Measurements from ENCODE around the gene MEGF11. TPM values are rescaled to one million over a fixed set of nuclear protein-coding genes. Genes with fewer than 3 reads are reported as not detected.
A peak's percentile ranks its signal among the peaks of the same experiment; 100 is the strongest.
"Not testable (repeated sequence)": the region's sequence is repeated elsewhere in the genome, so short reads cannot be mapped to it uniquely, and the experiment has no call there.

The MEGF11 gene
- total RNA-seq, 2 experiments from 2014 or later: 0.05 TPM; not detected in 1

DNA sequence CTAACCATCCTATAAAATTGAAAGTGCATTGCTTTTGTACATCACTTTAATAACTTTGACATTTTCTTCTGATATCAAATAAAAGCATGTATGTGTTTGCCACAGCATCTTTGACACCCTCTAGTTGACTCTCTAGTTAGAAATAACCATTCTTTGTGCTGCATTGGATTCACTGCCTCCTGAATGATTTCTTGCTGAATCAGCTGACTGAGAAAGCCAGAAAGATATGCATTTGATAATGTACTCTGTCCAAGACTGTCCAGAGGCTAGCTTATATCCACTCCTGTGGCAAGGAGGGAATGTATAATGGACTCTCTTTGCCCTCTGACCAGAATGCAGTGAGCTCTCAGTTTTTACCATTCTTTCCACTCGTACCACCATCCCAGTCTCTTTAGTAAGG is 378.1 kb downstream of the MEGF11 start:
- peaks cover 39% of the 10 kb centered on the region for H3K4me1 Mint-ChIP-seq (ENCODE audit: low read depth)
- no peak overlapping the region for H3K4me3 Mint-ChIP-seq
- H3K27ac Mint-ChIP-seq: no peak overlapping the region
- intact Hi-C loops (cut with micrococcal nuclease): no loop called here
- DNase-seq: no peak
- no peaks in the 10 kb centered on the region for H3K9me3 Mint-ChIP-seq
- CTCF ChIA-PET: interaction anchor here (1.2 kb wide), 1 partner anchor 13 kb away, joined by 4 read pairs; no protein-coding TSS in a partner anchor
- H3K27me3 Mint-ChIP-seq (ENCODE audit: low read depth): no peaks in the 10 kb centered on the region
- peaks cover 17% of the 10 kb centered on the region for H3K36me3 Mint-ChIP-seq (ENCODE audit: low read depth)

DNA sequence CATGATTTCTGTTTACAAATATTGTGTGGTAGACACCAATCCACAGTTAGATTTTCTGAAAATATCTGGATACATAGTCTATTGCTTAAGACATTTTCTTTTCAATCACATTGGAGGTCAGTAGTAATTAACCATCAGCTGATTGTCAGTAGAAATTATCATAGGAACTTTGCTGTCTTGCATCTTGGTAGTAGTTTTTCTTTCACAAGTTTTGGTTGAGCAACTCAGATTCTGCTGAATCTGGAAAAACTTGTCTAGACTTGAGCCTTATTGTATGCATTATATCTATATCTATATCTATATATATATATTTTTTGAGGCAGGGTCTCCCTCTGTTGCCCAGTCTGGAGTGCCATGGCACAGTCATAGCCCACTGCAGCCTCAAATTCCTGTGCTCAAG is 380.3 kb downstream of the MEGF11 start:
- Mint-ChIP-seq H3K27me3 (ENCODE audit: low read depth) (peaks cover 4% of the 10 kb centered on the region), H3K36me3 (ENCODE audit: low read depth) (peaks cover 18% of the 10 kb centered on the region), H3K9me3 (no peaks in the 10 kb centered on the region), H3K4me1 (ENCODE audit: low read depth) (peaks cover 45% of the 10 kb centered on the region), H3K27ac (no peak overlapping the region), H3K4me3 (no peak overlapping the region)
- CTCF ChIA-PET: no interaction called here
- DNase-seq: no peak
- intact Hi-C loops (cut with micrococcal nuclease): no loop called here

DNA sequence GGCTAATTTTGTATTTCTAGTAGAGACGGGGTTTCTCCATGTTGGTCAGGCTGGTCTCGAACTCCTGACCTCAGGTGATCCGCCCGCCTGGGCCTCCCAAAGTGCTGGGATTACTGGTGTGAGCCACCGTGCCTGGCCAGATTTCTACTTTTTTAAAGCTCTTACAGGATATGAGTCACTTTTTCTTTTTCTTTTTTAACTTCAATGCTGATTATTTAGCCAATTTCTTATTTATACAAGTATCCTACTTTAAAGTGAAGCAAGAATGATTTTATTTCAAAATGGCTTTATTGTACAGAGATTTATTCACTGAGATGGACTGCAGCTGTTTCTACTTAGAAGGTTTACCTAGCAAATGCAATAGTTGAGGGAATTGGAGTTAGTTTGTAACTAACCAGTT is 381.0 kb downstream of the MEGF11 start:
- DNase-seq; CTCF ChIA-PET; H3K9me3 Mint-ChIP-seq; H3K27ac Mint-ChIP-seq; H3K4me3 Mint-ChIP-seq; H3K27me3 Mint-ChIP-seq (ENCODE audit: low read depth); intact Hi-C loops (cut with micrococcal nuclease): not testable (repeated sequence)
- Mint-ChIP-seq H3K36me3 (ENCODE audit: low read depth) (peaks cover 12% of the 10 kb centered on the region), H3K4me1 (ENCODE audit: low read depth) (peaks cover 39% of the 10 kb centered on the region)

DNA sequence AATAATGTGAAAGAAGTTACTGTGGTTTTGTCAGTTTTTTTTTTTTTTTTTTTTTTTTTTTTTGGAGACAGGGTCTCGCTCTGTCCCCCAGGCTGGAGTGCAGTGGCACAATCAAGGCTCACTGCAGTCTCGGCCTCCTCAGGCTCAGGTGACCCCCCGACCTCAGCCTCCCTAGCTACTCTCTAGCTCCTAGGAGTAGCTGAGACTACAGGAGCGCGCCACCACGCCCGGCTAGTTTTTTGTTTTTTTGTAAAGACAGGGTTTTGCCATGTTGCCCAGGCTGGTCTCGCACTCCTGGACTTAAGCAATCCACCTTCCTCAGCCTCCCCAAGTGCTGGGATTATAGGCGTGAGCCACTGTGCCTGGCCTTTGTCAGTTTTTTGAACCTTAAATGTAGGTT is 381.7 kb downstream of the MEGF11 start:
- CTCF ChIA-PET; H3K27ac Mint-ChIP-seq; H3K4me3 Mint-ChIP-seq; H3K9me3 Mint-ChIP-seq; H3K36me3 Mint-ChIP-seq (ENCODE audit: low read depth); H3K27me3 Mint-ChIP-seq (ENCODE audit: low read depth); DNase-seq: not testable (repeated sequence)
- intact Hi-C loops (cut with micrococcal nuclease): loop anchor here (1.0 to 2.0 kb wide), 2 partner anchors 15 to 45 kb away; no protein-coding TSS in a partner anchor
- H3K4me1 Mint-ChIP-seq (ENCODE audit: low read depth): peaks cover 36% of the 10 kb centered on the region

DNA sequence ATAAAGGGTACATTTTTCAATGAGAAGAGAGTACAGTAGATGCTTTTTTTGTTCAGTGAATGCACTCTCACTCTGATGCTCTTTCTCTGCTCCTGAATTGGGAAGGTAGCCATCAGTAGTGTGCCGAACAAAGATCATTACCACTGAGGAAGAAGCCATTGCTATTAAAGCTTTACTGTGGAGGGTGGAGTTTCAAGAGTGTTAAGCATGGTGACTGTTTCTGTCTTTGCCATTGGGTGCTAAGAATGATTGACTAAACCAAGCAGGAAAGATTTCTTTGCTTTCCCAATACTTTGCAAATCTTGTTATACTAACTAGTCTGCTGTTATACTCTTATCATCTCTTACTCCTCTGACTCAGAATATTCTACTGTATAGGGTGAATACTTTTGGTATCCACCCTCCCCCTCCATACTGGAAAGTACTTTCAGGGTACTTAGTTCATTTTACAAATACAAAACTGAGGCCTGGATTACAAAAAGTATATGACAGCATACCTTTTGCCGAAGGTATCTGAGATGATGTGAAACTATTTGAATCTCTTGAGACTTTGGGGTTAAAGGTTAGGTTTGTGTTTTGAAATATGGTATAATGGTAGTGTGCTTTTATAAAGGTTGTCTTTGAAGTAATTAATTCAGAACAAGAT is 382.5 kb downstream of the MEGF11 start:
- H3K4me3 Mint-ChIP-seq: peak overlapping the region; percentile 99
- intact Hi-C loops (cut with micrococcal nuclease): loop anchor here (1.0 to 2.0 kb wide), 2 partner anchors 16 to 46 kb away; no protein-coding TSS in a partner anchor
- peak overlapping the region; percentile 95 for H3K27ac Mint-ChIP-seq

DNA sequence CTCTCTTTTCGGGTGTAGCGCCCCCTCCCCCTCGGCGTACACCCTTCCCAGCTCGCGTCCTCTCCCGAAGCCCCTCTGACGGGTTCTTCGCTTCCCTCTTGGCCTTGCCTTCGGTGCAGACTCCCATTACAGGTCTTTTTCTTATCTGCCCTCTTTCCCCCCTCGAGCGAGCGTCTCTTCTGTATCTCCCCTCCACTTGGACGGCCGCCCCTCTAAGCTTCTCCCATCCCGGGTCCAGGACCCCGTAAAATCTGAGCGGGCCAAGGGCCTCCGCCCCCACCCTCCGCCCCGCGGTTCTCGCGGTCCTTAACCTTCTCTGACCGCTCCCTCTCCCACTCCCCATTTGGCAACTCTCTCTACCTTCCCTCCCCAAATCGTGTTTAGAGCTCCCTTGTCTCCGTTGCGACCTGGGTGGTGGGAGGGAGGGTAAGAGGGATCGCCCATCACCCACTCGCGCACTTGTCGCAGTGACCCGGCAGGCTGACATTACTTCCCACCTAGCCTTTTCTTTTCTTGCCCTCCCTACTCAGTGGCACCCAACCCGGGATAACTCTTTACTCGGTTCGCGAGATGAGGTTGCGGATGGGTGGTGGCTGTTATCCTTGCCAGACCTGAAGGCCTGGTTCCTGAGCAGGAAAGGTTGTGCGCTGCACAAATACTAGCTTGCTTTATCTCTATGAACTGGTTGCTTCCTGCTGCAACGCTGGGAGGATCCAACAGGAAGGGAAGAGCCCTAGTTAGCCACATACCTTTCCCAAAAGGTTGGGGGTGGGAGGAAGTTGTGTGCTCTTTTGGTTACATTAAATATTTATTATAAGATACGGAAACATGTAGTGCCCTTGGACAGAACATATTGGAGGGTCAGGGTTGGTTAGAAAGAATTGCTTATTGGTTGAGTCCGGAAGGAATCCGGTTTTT is 383.3 kb downstream of the MEGF11 start:
- intact Hi-C loops (cut with micrococcal nuclease): loop anchor here (1.0 to 5.0 kb wide), 6 partner anchors 37 to 422 kb away; partner anchors contain the start of genes DENND4A, DIS3L, DPP8 and INTS14
- peak overlapping the region; percentile 99 for H3K4me3 Mint-ChIP-seq
- H3K36me3 Mint-ChIP-seq (ENCODE audit: low read depth): peaks cover 10% of the 10 kb centered on the region
- H3K9me3 Mint-ChIP-seq: no peaks in the 10 kb centered on the region
- peak overlapping the region; percentile 95 for H3K27ac Mint-ChIP-seq
- peak; percentile 38 for DNase-seq
- CTCF ChIA-PET: interaction anchor here (1.0 to 2.4 kb wide), 5 partner anchors 11 to 112 kb away, joined by 3 to 12 read pairs (median 5); no protein-coding TSS in a partner anchor
- H3K27me3 Mint-ChIP-seq (ENCODE audit: low read depth): peaks cover 4% of the 10 kb centered on the region
- H3K4me1 Mint-ChIP-seq (ENCODE audit: low read depth): peaks cover 28% of the 10 kb centered on the region

More for the DNA sequence above, 382.5 kb downstream of the MEGF11 start:
- CTCF ChIA-PET: interaction anchor here (2.4 kb wide), 1 partner anchor 10 kb away, joined by 12 read pairs; no protein-coding TSS in a partner anchor
- Mint-ChIP-seq H3K4me1 (ENCODE audit: low read depth) (peaks cover 33% of the 10 kb centered on the region), H3K9me3 (no peaks in the 10 kb centered on the region), H3K27me3 (ENCODE audit: low read depth) (peaks cover 4% of the 10 kb centered on the region), H3K36me3 (ENCODE audit: low read depth) (peaks cover 10% of the 10 kb centered on the region)
- no peak for DNase-seq

DNA sequence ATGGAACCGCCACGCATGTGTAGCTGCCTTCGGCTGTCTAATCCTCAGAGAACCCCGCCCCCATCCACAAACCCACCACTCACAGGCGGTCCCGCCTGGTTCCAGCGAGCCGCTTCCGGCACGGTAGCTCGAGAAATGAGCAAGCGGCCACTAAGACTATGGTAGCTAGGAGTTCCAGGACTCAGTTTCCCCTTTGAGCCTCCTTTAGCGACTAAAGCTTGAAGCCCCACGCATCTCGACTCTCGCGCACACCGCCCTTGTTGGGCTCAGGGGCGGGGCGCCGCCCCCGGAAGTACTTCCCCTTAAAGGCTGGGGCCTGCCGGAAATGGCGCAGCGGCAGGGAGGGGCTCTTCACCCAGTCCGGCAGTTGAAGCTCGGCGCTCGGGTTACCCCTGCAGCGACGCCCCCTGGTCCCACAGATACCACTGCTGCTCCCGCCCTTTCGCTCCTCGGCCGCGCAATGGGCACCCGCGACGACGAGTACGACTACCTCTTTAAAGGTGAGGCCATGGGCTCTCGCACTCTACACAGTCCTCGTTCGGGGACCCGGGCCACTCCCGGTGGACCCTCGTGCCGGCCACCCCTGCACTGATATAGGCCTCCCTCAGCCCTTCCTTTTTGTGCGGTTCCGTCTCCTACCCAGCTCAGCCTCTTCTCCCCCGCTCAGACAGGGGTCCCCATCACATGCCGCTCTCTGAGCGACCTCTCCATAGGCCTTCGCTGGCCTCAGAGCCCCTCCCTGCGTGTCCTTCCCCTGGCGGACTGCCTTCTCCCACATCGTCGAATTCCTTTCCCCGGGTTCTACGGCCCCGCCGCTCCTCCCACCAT is 384.2 kb downstream of the MEGF11 start, which contains the start of gene RAB11A:
RAB11A (plus strand) TSS at position 366 of the 828 bp plus-strand sequence; CDS start at position 461, 95 bp downstream.
- peak; percentile 95 for DNase-seq
- Mint-ChIP-seq H3K9me3 (no peaks in the 10 kb centered on the region), H3K4me1 (ENCODE audit: low read depth) (peaks cover 26% of the 10 kb centered on the region), H3K27ac (peak within 1 kb of the TSS; percentile 95), H3K27me3 (ENCODE audit: low read depth) (peaks cover 4% of the 10 kb centered on the region), H3K36me3 (ENCODE audit: low read depth) (peaks cover 8% of the 10 kb centered on the region), H3K4me3 (peak within 1 kb of the TSS; percentile 99)
- intact Hi-C loops (cut with micrococcal nuclease): loop anchor here (1.0 to 5.0 kb wide), 5 partner anchors 37 to 423 kb away; partner anchors contain the start of genes DENND4A, DIS3L, DPP8 and INTS14
- CTCF ChIA-PET: interaction anchor here (0.6 to 2.4 kb wide), 10 partner anchors 12 to 231 kb away, joined by 3 to 12 read pairs (median 4); no protein-coding TSS in a partner anchor

DNA sequence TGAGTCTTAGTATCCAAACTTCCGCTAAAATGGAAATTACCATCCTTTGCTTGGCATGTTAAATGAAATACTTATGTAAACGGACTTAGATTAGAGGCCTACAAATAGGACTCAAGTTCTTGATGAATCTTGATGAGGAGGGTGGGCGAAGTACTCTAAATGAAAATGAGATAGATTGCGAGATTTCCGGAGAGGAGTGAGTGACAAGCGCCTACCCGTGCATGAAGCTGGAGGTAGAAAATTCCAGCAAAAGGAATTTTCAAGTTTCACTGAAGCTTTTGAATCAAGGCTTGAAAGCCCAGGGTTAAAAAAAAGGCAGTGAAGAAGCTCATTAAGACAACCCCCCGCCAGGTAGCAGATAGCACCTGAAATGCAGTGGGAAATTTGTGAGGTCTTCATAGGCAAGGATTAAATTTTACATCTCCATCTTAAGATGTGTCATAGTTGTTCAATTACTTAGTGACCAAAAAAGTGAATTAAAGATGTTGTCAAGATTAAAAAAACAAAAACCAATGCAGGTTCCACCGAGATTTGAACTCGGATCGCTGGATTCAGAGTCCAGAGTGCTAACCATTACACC is 384.9 kb downstream of the MEGF11 start:
- peaks cover 4% of the 10 kb centered on the region for H3K27me3 Mint-ChIP-seq (ENCODE audit: low read depth)
- H3K4me3 Mint-ChIP-seq: peak overlapping the region; percentile 99
- peak overlapping the region; percentile 95 for H3K27ac Mint-ChIP-seq
- no peak for DNase-seq
- intact Hi-C loops (cut with micrococcal nuclease): loop anchor here (1.0 to 5.0 kb wide), 5 partner anchors 36 to 424 kb away; partner anchors contain the start of genes DENND4A, DIS3L, DPP8 and INTS14
- CTCF ChIA-PET: interaction anchor here (0.6 to 2.4 kb wide), 10 partner anchors 12 to 313 kb away, joined by 3 to 12 read pairs (median 4); no protein-coding TSS in a partner anchor
- peaks cover 8% of the 10 kb centered on the region for H3K36me3 Mint-ChIP-seq (ENCODE audit: low read depth)
- H3K4me1 Mint-ChIP-seq (ENCODE audit: low read depth): peaks cover 26% of the 10 kb centered on the region
- no peaks in the 10 kb centered on the region for H3K9me3 Mint-ChIP-seq

DNA sequence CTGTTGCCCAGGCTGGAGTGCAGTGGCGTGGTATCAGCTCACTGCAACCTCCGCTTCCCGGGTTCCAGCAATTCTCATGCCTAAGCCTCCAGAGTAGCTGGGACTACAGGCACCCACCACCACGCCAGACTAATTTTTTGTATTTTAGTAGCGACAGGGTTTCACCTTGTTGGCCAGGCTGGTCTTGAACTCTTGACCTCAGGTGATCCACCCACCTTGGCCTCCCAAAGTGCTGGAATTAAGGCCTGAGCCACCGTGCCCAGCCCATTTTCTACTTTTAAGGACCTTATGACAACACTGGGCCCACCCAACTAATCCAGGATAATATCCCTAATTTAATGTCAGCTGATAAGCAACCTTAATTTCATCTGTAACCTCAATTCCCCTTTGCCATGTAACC is 385.6 kb downstream of the MEGF11 start:
- not testable (repeated sequence) for H3K9me3 Mint-ChIP-seq; H3K36me3 Mint-ChIP-seq (ENCODE audit: low read depth); H3K4me3 Mint-ChIP-seq; DNase-seq; H3K27ac Mint-ChIP-seq; H3K27me3 Mint-ChIP-seq (ENCODE audit: low read depth)
- H3K4me1 Mint-ChIP-seq (ENCODE audit: low read depth): peaks cover 23% of the 10 kb centered on the region
- intact Hi-C loops (cut with micrococcal nuclease): loop anchor here (2.0 to 5.0 kb wide), 2 partner anchors 35 to 424 kb away; partner anchors contain the start of gene DIS3L
- CTCF ChIA-PET: interaction anchor here (0.7 kb wide), 1 partner anchor 389 kb away, joined by 4 read pairs; no protein-coding TSS in a partner anchor

DNA sequence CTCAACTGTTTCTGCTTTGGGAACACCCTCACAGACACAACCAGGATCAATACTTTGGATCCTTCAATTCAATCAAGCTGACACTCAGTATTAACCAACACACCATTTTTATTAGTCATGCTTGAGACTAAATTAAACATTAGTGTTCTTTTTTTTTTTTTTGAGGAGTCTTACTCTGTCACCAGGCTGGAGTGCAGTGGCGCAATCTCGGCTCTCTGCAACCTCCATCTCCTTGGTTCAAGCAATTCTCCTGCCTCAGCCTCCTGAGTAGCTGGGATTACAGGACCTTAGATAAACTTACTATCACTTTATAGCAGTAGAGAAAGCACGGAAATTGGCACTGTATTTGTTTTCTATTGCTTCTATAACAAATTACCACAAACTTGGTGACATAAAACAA is 386.3 kb downstream of the MEGF11 start:
- Mint-ChIP-seq H3K36me3 (ENCODE audit: low read depth) (peaks cover 8% of the 10 kb centered on the region), H3K9me3 (no peaks in the 10 kb centered on the region), H3K27me3 (ENCODE audit: low read depth) (peaks cover 4% of the 10 kb centered on the region), H3K27ac (no peak overlapping the region), H3K4me3 (no peak overlapping the region), H3K4me1 (ENCODE audit: low read depth) (peaks cover 22% of the 10 kb centered on the region)
- no peak for DNase-seq
- intact Hi-C loops (cut with micrococcal nuclease): loop anchor here (5.0 kb wide), 1 partner anchor 425 kb away; the partner anchor contains the start of gene DIS3L
- CTCF ChIA-PET: no interaction called here

DNA sequence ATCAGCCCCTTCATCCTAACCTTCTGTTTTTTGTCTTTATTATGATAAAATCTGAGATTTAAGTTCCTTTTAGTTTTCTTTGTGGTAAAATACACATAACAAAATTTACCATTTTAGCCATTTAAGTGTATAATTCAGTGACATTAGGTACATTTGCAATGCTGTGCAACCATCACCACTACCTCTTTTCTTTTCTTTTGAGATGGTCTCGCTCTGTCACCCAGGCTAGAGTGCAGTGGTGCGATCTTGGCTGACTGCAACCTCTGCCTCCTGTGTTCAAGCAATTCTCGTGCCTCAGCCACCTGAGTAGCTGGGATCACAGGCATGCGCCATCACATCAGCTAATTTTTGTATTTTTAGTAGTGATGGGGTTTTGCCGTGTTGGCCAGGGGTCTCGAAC is 390.4 kb downstream of the MEGF11 start:
- Mint-ChIP-seq H3K27ac (peak overlapping the region; percentile 24), H3K27me3 (ENCODE audit: low read depth) (no peaks in the 10 kb centered on the region), H3K9me3 (no peaks in the 10 kb centered on the region), H3K4me3 (no peak overlapping the region), H3K4me1 (ENCODE audit: low read depth) (peaks cover 8% of the 10 kb centered on the region), H3K36me3 (ENCODE audit: low read depth) (no peaks in the 10 kb centered on the region)
- intact Hi-C loops (cut with micrococcal nuclease): loop anchor here (2.0 kb wide), 2 partner anchors 54 to 66 kb away; no protein-coding TSS in a partner anchor
- DNase-seq: no peak
- CTCF ChIA-PET: interaction anchor here (0.6 to 3.7 kb wide), 29 partner anchors 11 to 427 kb away, joined by 3 to 17 read pairs (median 4); no protein-coding TSS in a partner anchor
